BLaER1 treated with 17β-estradiol and CSF1 and Interleukin-3, amounts not matched to agents 10 nM and 100 nM (cell line): ENCODE results near the gene CRYBG1.

Source experiments
- H3K27ac ChIP-seq, 11 experiments: shearing (Covaris generic); formaldehyde crosslinking; 2 replicates each; pipeline ENCODE4 v1.8.1; 2022
- H3K27me3 ChIP-seq, 11 experiments: shearing (Covaris generic); formaldehyde crosslinking; 2 replicates each; pipeline ENCODE4 v1.8.1; 2022
- H3K36me3 ChIP-seq, 11 experiments: shearing (Covaris generic); formaldehyde crosslinking; 2 replicates each; pipeline ENCODE4 v1.8.1; 2022
- H3K4me1 ChIP-seq, 10 experiments: shearing (Covaris generic); formaldehyde crosslinking; 2 replicates each; pipeline ENCODE4 v1.8.1; 2022
- H3K4me2 ChIP-seq, 11 experiments: shearing (Covaris generic); formaldehyde crosslinking; 2 replicates each; pipeline ENCODE4 v1.8.1; 2022
- H3K4me3 ChIP-seq, 10 experiments: shearing (Covaris generic); formaldehyde crosslinking; 2 replicates each; pipeline ENCODE4 v1.8.1; 2022
- H3K9ac ChIP-seq, 11 experiments: shearing (Covaris generic); formaldehyde crosslinking; 2 replicates each; pipeline ENCODE4 v1.8.1; 2022
- H3K9me3 ChIP-seq, 11 experiments: shearing (Covaris generic); formaldehyde crosslinking; replicated peaks in 1 of 11; 2 replicates each; pipeline ENCODE4 v1.8.1; 2022
- H4K20me1 ChIP-seq, 11 experiments: shearing (Covaris generic); formaldehyde crosslinking; 2 replicates each; pipeline ENCODE4 v1.8.1; 2022
- Cebpa-rat ChIP-seq, 11 experiments: shearing (Covaris generic); IDR thresholded peaks; 2 replicates each; pipeline ENCODE4 v1.8.1; 2022

CRYBG1 gene

DNA sequence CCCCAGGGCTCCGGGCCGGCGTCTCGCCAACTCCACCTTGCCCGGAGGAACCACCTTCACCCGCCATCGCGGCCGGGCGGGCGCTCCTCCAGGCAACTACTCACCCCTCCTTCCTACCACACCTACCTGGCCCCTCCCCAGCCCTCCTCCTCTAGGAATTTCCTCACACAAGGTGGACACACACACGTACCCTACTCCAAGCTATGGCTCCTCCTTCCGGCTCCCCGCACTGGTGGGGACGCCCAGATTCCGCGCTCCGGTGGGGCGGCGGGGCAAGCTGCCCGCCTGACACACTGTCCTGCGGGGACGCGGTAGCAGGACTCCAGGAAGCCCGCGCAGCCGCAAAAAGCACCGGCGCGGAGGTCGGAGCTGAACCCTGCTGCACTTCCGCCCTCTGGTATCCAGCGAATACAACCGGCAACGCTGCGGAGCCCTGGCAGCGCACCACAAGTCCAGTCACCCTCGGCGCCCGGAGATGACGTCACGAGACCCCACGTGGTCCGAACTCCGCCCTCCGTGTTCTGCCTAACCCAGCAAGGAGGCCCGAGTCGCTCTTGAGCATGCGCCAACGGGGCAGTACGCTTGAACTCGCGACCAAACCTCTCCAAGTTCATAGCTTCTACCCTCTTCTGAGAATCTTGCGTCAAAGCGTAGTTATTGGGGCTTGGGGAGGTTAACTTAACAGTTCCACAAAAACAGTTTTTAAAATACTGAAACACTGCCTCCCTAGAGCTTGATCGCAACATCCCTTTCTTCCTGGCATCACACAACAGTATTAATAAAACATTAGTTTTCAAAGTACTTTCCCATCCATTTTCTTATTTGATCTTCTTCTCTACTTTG lies 35.0 kb upstream of the CRYBG1 start, which contains the start of gene ATG5:
ATG5 (minus strand) TSS at position 425 of the 843 bp plus-strand sequence. CDS start 9,552 bp downstream, outside the sequence.
- Histone ChIP-seq H3K27ac (peak within 1 kb of the TSS; percentile 84 to 93 (median 89)), H3K36me3 (peaks cover 0 to 21% (median 0%) of the 10 kb centered on the region in 11 experiments; a peak in 5 of 22 replicates)
- no peak for TF ChIP-seq Cebpa-rat (IDR thresholded peaks at IDR 0.05)

DNA sequence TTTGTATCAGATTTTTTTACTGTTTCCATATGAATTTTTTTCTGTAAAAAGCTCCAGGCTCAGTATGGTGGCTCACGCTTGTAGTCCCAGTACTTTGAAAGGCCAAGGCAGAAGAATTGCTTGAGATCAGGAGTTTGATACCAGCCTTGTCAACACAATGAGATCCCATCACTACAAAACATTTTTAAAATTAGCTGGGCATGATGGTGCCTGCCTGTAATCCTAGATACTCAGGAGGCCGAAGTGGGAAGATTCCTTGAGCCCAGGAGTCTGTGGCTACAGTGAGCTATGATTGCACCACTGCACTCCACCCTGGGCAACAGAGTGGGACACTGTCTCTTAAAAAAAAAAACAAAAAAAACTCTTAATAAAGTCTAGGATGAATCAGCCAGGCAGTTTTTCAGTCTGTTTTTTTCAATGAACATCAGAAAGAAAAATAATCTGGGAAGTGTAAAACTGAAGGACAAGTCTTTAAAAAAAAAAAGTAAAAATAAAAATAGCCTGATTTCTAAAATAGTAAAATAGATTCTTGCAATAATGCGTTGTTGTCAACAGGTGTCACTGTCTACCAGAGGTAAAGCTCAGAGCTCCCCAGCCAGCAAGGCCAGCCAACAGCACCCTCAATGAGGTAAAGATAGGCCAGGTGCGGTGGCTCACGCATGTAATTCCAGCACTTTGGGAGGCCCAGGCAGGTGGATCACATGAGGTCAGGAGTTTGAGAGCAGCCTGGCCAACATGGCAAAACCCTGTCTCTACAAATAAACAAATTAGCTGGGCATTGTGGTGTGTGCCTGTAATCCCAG lies 25.7 kb upstream of the CRYBG1 start:
- no peak overlapping the region for H3K9ac ChIP-seq
- H3K4me3 ChIP-seq: no peak overlapping the region
- no peaks in the 10 kb centered on the region for H3K4me1 ChIP-seq
- no peaks in the 10 kb centered on the region for H4K20me1 ChIP-seq
- peaks cover 5 to 17% (median 15%) of the 10 kb centered on the region in 11 experiments; a peak in 20 of 22 replicates for H3K27me3 ChIP-seq
- no peak overlapping the region for H3K4me2 ChIP-seq
- H3K27ac ChIP-seq: no peak overlapping the region
- TF ChIP-seq Cebpa-rat (IDR thresholded peaks at IDR 0.05): no peak
- H3K36me3 ChIP-seq: no peaks in the 10 kb centered on the region
- H3K9me3 ChIP-seq: peaks cover 0 to 9% (median 0%) of the 10 kb centered on the region in 11 experiments; a peak in 3 of 22 replicates

More for the DNA sequence above, 35.0 kb upstream of the CRYBG1 start, which contains the start of gene ATG5:
- Histone ChIP-seq H4K20me1 (peaks cover 0 to 44% (median 24%) of the 10 kb centered on the region in 11 experiments; a peak in 11 of 22 replicates), H3K4me3 (peak within 1 kb of the TSS; percentile 75 to 96 (median 86)), H3K9me3 (no peaks in the 10 kb centered on the region), H3K9ac (peak within 1 kb of the TSS; percentile 87 to 94 (median 90)), H3K4me1 (peaks cover 12 to 26% (median 22%) of the 10 kb centered on the region in 10 experiments), H3K27me3 (no peaks in the 10 kb centered on the region), H3K4me2 (peak within 1 kb of the TSS; percentile 79 to 99 (median 91))

DNA sequence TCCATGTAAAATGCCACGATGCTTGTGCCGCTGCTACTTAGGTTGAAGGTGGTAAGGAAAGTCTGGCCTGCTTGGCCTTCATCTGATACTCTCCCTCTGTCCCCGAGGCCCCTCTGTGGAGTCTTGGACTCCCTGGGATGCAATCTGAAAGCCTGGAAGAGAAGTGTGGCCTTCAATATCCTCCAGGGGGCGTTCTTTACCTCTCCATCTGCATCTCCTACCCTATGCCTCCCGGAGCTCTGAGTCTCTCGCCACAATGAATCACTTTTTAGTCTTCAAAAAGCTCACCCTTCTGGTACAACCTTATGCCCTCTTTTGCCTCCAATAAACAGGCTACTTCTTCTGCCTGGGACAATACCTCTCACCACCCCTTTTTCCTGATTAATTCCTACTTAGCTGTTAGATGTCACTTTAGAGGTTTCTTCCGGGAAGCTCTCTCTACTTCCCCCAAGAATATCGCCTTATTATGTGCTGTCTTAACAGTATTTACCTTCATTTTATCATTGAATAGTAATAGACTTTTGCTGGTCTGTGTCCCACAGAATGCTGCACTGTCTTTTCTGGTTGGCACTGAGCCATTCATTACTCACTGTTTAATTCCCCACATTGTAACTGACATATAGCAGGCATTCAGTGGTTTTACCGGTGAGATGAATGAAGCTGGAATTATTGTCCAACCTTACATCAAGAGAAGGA lies 21.0 kb upstream of the CRYBG1 start:
- H3K4me3 ChIP-seq: no peak overlapping the region
- H3K27ac ChIP-seq: no peak overlapping the region
- peaks cover 5 to 17% (median 15%) of the 10 kb centered on the region in 11 experiments; a peak in 20 of 22 replicates for H3K27me3 ChIP-seq
- TF ChIP-seq Cebpa-rat (IDR thresholded peaks at IDR 0.05): no peak
- no peaks in the 10 kb centered on the region for H3K4me1 ChIP-seq
- H3K9me3 ChIP-seq: no peaks in the 10 kb centered on the region; a peak in 1 of 22 replicates
- no peaks in the 10 kb centered on the region for H3K36me3 ChIP-seq
- peak overlapping the region in 5 of 11 experiments; percentile 8 to 38 (median 23); a peak in 4 of 22 replicates for H3K4me2 ChIP-seq
- no peak overlapping the region for H3K9ac ChIP-seq
- no peaks in the 10 kb centered on the region for H4K20me1 ChIP-seq

DNA sequence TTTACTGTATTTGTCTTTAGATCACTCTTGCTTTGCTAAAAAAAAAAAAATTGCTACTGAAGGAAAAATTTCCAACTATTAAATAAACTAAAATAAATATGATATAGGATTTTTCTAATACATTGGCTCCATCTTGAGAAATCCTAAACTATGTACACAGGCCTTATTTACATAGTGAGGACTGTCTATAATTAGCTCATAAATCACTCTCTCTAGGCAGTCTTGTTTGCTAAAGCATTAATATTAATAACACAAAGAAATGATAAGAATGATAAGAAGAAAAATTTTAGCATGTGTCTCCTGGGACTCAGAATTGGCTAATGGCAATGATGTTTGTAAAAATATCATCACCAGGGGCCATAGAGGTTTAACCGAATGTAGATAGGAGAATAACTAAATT lies 13.3 kb upstream of the CRYBG1 start:
- Histone ChIP-seq H3K9ac (no peak overlapping the region), H4K20me1 (no peaks in the 10 kb centered on the region), H3K27me3 (no peaks in the 10 kb centered on the region), H3K4me3 (no peak overlapping the region), H3K4me2 (no peak overlapping the region), H3K9me3 (peaks cover 0 to 3% (median 0%) of the 10 kb centered on the region in 11 experiments; a peak in 4 of 22 replicates), H3K4me1 (no peaks in the 10 kb centered on the region), H3K27ac (no peak overlapping the region), H3K36me3 (no peaks in the 10 kb centered on the region)
- TF ChIP-seq Cebpa-rat (IDR thresholded peaks at IDR 0.05): no peak

DNA sequence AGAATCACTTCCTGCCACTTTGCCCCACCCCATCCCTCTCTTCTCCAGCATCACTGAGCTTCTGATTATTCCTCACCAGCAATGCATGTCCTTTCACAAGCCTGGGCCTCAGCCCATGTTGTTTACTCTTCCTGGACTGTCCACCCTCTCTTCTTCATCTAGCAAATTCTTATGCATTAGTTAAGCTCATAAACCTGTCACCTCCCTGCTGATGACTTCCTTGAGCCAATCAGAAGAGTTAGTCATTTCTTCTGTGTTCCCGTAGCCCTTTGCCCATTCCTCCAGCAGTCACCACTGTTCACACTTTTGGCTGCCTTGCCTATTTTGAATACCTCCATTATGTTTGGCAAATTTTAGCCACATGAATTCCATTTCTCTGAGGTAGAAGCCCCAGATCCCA lies 4.1 kb upstream of the CRYBG1 start:
- H4K20me1 ChIP-seq: no peaks in the 10 kb centered on the region
- TF ChIP-seq Cebpa-rat (IDR thresholded peaks at IDR 0.05): no peak
- no peak overlapping the region for H3K4me2 ChIP-seq
- H3K27me3 ChIP-seq: no peaks in the 10 kb centered on the region
- H3K4me3 ChIP-seq: no peak overlapping the region
- H3K36me3 ChIP-seq: no peaks in the 10 kb centered on the region
- no peak overlapping the region for H3K9ac ChIP-seq
- H3K27ac ChIP-seq: no peak overlapping the region
- H3K4me1 ChIP-seq: no peaks in the 10 kb centered on the region
- peaks cover 22 to 28% (median 23%) of the 10 kb centered on the region in 11 experiments for H3K9me3 ChIP-seq

DNA sequence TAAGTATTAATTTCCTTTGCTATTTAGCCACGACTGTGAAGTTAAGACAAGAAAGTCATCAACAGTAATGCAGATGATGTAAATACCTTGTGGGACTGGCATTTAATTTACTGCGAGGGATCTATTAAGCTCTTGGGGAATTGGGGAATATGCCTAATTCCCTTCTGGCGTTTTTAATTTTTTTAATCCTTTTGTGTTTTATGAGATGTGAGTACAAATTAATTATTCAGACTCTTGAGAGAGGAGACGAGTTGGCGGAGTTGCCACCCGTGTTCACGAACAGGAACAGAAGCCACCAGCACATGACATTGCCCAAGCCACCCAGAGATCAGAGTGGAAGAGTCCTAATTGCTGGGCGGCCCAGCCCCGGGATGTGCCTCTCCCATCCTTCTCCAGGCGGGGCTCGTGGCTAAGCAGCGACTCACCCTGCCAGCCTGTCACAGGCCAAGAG lies 533 bp upstream of the CRYBG1 start:
- no peaks in the 10 kb centered on the region for H4K20me1 ChIP-seq
- H3K9ac ChIP-seq: no peak overlapping the region
- H3K27me3 ChIP-seq: no peaks in the 10 kb centered on the region
- H3K4me1 ChIP-seq: no peaks in the 10 kb centered on the region
- no peak overlapping the region for H3K4me2 ChIP-seq
- H3K4me3 ChIP-seq: no peak overlapping the region
- no peaks in the 10 kb centered on the region for H3K36me3 ChIP-seq
- H3K27ac ChIP-seq: no peak overlapping the region
- H3K9me3 ChIP-seq: peaks cover 14 to 17% (median 15%) of the 10 kb centered on the region in 11 experiments
- no peak for TF ChIP-seq Cebpa-rat (IDR thresholded peaks at IDR 0.05)

DNA sequence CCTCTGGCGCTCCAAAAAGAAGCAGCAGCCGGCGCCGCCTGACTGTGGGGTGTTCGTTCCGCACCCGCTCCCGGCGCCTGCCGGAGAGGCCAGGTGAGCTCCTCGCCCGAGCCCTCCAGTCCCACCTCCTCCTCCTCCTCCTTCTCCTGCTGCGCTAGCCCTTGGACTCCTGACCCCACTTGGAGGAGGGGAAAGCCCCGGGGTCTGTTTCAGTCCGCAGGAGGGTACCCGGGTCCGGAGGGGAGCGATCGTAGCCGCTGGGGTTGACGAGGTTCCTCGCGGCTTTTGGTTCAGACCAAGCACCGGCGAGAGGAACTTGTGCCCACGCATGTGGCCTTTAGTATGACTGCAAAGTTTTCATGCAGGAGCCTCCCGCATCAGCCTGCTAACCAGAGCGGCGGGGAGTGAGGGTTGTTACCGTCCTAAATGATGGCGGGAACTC lies 493 bp downstream of the CRYBG1 start:
- H3K4me2 ChIP-seq: no peak overlapping the region
- no peaks in the 10 kb centered on the region for H3K27me3 ChIP-seq
- no peaks in the 10 kb centered on the region for H3K4me1 ChIP-seq
- peaks cover 14 to 17% (median 15%) of the 10 kb centered on the region in 11 experiments for H3K9me3 ChIP-seq
- H3K27ac ChIP-seq: no peak overlapping the region
- no peak overlapping the region for H3K9ac ChIP-seq
- H3K4me3 ChIP-seq: no peak overlapping the region
- TF ChIP-seq Cebpa-rat (IDR thresholded peaks at IDR 0.05): no peak
- no peaks in the 10 kb centered on the region for H3K36me3 ChIP-seq
- H4K20me1 ChIP-seq: no peaks in the 10 kb centered on the region

DNA sequence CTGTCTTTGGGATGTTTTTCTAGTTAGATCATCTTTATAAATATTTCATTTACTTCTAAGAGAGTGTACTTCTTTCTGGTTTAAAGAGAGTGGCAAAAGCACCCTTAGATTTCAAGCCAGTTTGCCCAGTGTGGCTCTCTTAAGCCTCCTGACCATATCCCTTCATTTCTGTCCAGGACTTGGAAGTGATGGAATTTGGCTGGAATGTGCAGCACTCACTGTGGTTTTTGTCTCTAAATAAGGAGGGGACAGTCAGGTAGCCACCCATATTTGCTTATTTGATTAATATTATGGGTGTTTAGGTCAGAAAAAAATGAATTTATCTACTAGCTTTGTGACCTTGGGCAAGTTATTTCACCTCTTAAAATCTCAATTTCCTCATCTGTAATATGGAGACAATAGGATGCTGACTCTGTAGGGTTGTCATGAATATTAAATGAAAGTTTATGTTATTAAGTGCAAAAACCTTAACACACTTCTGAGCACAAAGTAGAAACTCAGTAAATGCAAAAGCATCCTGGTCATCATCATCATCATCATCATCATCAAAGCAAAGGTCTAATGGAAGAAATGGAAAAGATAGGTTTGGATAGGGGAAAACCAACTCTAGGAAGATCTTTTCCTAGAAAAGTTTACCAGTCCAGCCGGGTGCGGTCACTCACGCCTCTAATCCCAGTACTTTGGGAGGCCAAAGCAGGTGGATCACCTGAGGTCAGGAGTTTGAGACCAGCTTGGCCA lies 3.1 kb downstream of the CRYBG1 start:
- Histone ChIP-seq H3K36me3 (no peaks in the 10 kb centered on the region), H3K4me2 (no peak overlapping the region), H3K4me3 (no peak overlapping the region), H3K9ac (no peak overlapping the region), H3K27ac (no peak overlapping the region), H3K9me3 (peaks cover 14 to 17% (median 15%) of the 10 kb centered on the region in 11 experiments), H3K27me3 (no peaks in the 10 kb centered on the region), H4K20me1 (no peaks in the 10 kb centered on the region), H3K4me1 (no peaks in the 10 kb centered on the region)
- no peak for TF ChIP-seq Cebpa-rat (IDR thresholded peaks at IDR 0.05)
